ENCODE results near the gene MYZAP.

Gene MYZAP

DNA sequence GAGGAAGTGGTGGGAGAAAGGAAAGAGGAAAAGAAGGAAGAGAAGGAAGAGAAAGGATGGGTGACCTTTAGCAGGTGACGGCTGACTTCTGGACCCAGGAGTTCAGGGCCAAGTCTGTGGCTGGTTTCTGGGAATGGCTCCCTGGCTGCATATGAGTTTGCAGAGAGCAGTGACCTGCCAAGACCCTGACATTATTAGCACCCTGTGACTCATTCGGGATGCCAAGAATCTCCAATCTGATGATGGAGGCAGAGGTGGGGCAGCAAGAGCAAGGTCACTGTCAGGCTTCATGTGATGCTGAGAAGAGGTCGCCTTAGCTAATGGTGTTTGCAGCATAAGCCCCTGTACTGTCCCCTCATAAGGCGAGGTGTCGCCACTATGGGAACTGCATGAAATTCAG is 42.6 kb downstream of the MYZAP start:
- TF ChIP-seq SIN3A (IDR thresholded peaks at IDR 0.05; ENCODE audit: borderline replicate concordance, insufficient read depth, low read length): no peak
- TF ChIP-seq TAF1 (IDR thresholded peaks at IDR 0.05; ENCODE audit: borderline replicate concordance, insufficient read depth, low read length): no peak
- TF ChIP-seq POLR2AphosphoS5 (IDR thresholded peaks at IDR 0.05; ENCODE audit: low read depth, low read length): no peak
- TF ChIP-seq REST (IDR thresholded peaks at IDR 0.05; ENCODE audit: insufficient read depth in 1 of 2, low read depth in 2 of 2, low read length in 2 of 2): no peak
- no peak for TF ChIP-seq FOXP2 (optimal IDR thresholded peaks at IDR 0.05; ENCODE audit: borderline replicate concordance, extremely low read depth, extremely low read length, insufficient read depth)

GRCh38 chr15:57635300-57635909 is 43.7 kb downstream of the MYZAP start:
- TF ChIP-seq FOXP2 (optimal IDR thresholded peaks at IDR 0.05; ENCODE audit: borderline replicate concordance, extremely low read depth, extremely low read length, insufficient read depth) (no peak), REST (IDR thresholded peaks at IDR 0.05; ENCODE audit: insufficient read depth in 1 of 2, low read depth in 2 of 2, low read length in 2 of 2) (no peak), SIN3A (IDR thresholded peaks at IDR 0.05; ENCODE audit: borderline replicate concordance, insufficient read depth, low read length) (no peak), TAF1 (IDR thresholded peaks at IDR 0.05; ENCODE audit: borderline replicate concordance, insufficient read depth, low read length) (no peak), POLR2AphosphoS5 (IDR thresholded peaks at IDR 0.05; ENCODE audit: low read depth, low read length) (no peak)

DNA sequence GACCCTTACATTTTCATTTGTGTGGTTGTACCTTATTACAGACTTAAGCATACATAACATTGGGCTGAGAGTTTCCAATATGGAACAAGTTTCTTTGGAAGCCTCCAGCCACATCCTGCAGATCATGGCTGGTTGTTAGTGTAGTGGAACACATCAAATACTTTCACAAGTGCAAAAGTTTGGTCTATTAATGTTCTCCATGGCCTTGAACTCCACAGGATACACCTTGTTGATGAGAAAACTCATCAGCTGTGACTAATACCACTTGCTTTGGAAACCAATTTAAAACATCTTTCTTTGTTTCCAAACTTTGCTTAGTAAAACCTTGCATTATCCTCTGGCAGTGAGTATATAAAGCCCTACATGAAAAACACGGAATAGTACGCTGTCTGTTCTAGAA is 46.1 kb downstream of the MYZAP start:
- no peak for TF ChIP-seq REST (IDR thresholded peaks at IDR 0.05; ENCODE audit: insufficient read depth in 1 of 2, low read depth in 2 of 2, low read length in 2 of 2)
- no peak for TF ChIP-seq POLR2AphosphoS5 (IDR thresholded peaks at IDR 0.05; ENCODE audit: low read depth, low read length)

GRCh38 chr15:57639306-57639705 is 47.6 kb downstream of the MYZAP start:
- TF ChIP-seq FOXP2 (optimal IDR thresholded peaks at IDR 0.05; ENCODE audit: borderline replicate concordance, extremely low read depth, extremely low read length, insufficient read depth) (no peak), POLR2AphosphoS5 (IDR thresholded peaks at IDR 0.05; ENCODE audit: low read depth, low read length) (no peak), TAF1 (IDR thresholded peaks at IDR 0.05; ENCODE audit: borderline replicate concordance, insufficient read depth, low read length) (no peak), SIN3A (IDR thresholded peaks at IDR 0.05; ENCODE audit: borderline replicate concordance, insufficient read depth, low read length) (no peak), REST (IDR thresholded peaks at IDR 0.05; ENCODE audit: insufficient read depth in 1 of 2, low read depth in 2 of 2, low read length in 2 of 2) (no peak)
